ENCODE results near the gene SLC35F4.

DNA sequence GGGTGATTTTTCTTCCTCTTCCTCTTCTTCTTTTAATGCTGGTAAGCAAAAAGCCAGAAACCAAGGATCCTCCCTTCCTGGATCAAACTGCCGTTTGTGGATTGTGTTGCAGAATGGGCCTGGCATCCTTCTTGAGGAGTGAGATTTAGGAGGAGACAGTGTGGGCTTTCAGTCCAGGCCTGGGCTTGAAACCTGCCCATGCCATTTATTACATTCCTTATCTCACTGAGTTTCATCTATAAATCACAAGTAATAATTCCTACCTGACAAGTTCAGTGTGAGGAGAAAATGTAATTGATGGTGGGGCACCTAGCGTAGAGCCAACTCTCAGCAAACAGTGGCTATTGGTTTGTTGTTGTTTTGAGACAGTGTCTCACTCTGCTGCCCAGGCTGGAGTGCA, 126.4 kb downstream of the SLC35F4 start:
- TF ChIP-seq SUZ12 (IDR thresholded peaks at IDR 0.05; ENCODE audit: extremely low read depth, insufficient read depth, insufficient read length), result no peak
- TF ChIP-seq YY1 (IDR thresholded peaks at IDR 0.05; ENCODE audit: insufficient read depth, insufficient read length), result no peak
